GM04503 (cell line): ENCODE measurements around the gene TIGAR.

Source experiments
- DNase-seq: peaks from one replicate; pipeline ENCODE4 v3.0.0-alpha.2; 2012; ENCODE audit warnings: low read depth

TIGAR gene

GRCh38 chr12:4303750-4304149 is 17.3 kb upstream of the TIGAR start:
- DNase-seq = no peak

GRCh38 chr12:4307593-4308333 is 13.2 kb upstream of the TIGAR start:
- DNase-seq = peak; percentile 17

- no peak for DNase-seq
These were observed 12.6 kb upstream of the TIGAR start for GRCh38 chr12:4308334-4308950.

- no peak for DNase-seq
These were observed 9.2 kb upstream of the TIGAR start for GRCh38 chr12:4311776-4312175.

GRCh38 chr12:4312251-4312650 is 8.8 kb upstream of the TIGAR start:
- DNase-seq = no peak

- no peak for DNase-seq
These were observed 538 bp upstream of the TIGAR start for GRCh38 chr12:4320497-4320852.

GRCh38 chr12:4322726-4323125 is 1.7 kb downstream of the TIGAR start:
- no peak for DNase-seq

GRCh38 chr12:4323396-4323795 is 2.4 kb downstream of the TIGAR start:
- no peak for DNase-seq

GRCh38 chr12:4324366-4324765 is 3.4 kb downstream of the TIGAR start:
- no peak for DNase-seq

GRCh38 chr12:4325966-4326365 is 5.0 kb downstream of the TIGAR start:
- DNase-seq = no peak

GRCh38 chr12:4327293-4327692 is 6.3 kb downstream of the TIGAR start:
- no peak for DNase-seq

GRCh38 chr12:4330203-4330602 is 9.2 kb downstream of the TIGAR start:
- no peak for DNase-seq

- DNase-seq = no peak
These were observed 10.2 kb downstream of the TIGAR start for GRCh38 chr12:4331221-4331620.

- DNase-seq = no peak
These were observed 10.8 kb downstream of the TIGAR start for GRCh38 chr12:4331842-4332241.

- DNase-seq = no peak
These were observed 25.9 kb downstream of the TIGAR start for GRCh38 chr12:4346931-4347330.

GRCh38 chr12:4353785-4354208 is 32.8 kb downstream of the TIGAR start:
- DNase-seq = no peak

- no peak for DNase-seq
These were observed 34.4 kb downstream of the TIGAR start for GRCh38 chr12:4355156-4356040.

GRCh38 chr12:4356041-4356327 is 35.0 kb downstream of the TIGAR start:
- no peak for DNase-seq

GRCh38 chr12:4366090-4366489 is 45.1 kb downstream of the TIGAR start:
- no peak for DNase-seq

- no peak for DNase-seq
These were observed 48.5 kb downstream of the TIGAR start for GRCh38 chr12:4369548-4369947.

- DNase-seq = no peak
These were observed 49.3 kb downstream of the TIGAR start for GRCh38 chr12:4370265-4370664.

GRCh38 chr12:4372653-4373052 is 51.6 kb downstream of the TIGAR start:
- DNase-seq = no peak

- DNase-seq = no peak
These were observed 54.4 kb downstream of the TIGAR start for GRCh38 chr12:4375449-4375848.
